PC-3 (cell line): Measurements from ENCODE around the gene SIK1. TPM values are rescaled to one million over a fixed set of nuclear protein-coding genes. Genes with fewer than 3 reads are reported as not detected.
"Not testable (repeated sequence)": the region's sequence is repeated elsewhere in the genome, so short reads cannot be mapped to it uniquely, and the experiment has no call there.

Experiments
- ATAC-seq: fragments of 200-7000 bp; cut with Tn5 transposase; 2 replicates; pipeline ENCODE4 v1.9.1; 2020; ENCODE audit warnings: mild to moderate bottlenecking, moderate library complexity
- BruUV-seq: library from RNA; stranded (reverse); fragments of 400-500 nt; replicated peaks from 2 replicates; lab custom pipeline; 2021; lab: Mats Ljungman, UMichigan
- CTCF ChIA-PET: fragments of 300-600 bp; sonication (Branson Sonifier 250); formaldehyde crosslinking; loops from one replicate; lab custom pipeline; 2022; ENCODE audit warnings: antibody characterized with exemption; lab: Charles Lee
- POLR2A ChIA-PET: fragments of 300-600 bp; sonication (Branson Sonifier 250); formaldehyde crosslinking; loops from one replicate; lab custom pipeline; 2022; ENCODE audit warnings: antibody characterized with exemption; ENCODE audit not compliant: unreplicated experiment; lab: Charles Lee
- DNase-seq: peaks from one replicate; pipeline ENCODE4 v3.0.0-alpha.2; 2015
- H2AFZ ChIP-seq: fragments of 300-600 bp; sonication (generic); 2 replicates; pipeline ENCODE4 v1.6.0; 2016; ENCODE audit warnings: antibody characterized with exemption, low read length
- H3F3A ChIP-seq: fragments of 300-600 bp; sonication (generic); one replicate; pipeline ENCODE4 v1.6.0; 2017; ENCODE audit warnings: antibody characterized with exemption, low read length, control low read depth, mild to moderate bottlenecking; ENCODE audit not compliant: unreplicated experiment
- H3K27ac ChIP-seq: fragments of 300-600 bp; sonication (generic); 2 replicates; pipeline ENCODE4 v1.5.1; 2016; ENCODE audit warnings: mild to moderate bottlenecking, low read length
- H3K27me3 ChIP-seq: fragments of 300-600 bp; sonication (generic); 2 replicates; pipeline ENCODE4 v1.6.1; 2016; ENCODE audit warnings: low read length, mixed read lengths
- H3K36me3 ChIP-seq: fragments of 300-600 bp; sonication (generic); 2 replicates; pipeline ENCODE4 v1.6.1; 2016; ENCODE audit warnings: low read depth, mixed run types, low read length, mixed read lengths
- H3K4me1 ChIP-seq: fragments of 300-600 bp; sonication (generic); 2 replicates; pipeline ENCODE4 v1.5.1; 2016; ENCODE audit warnings: low read length; ENCODE audit not compliant: insufficient read depth
- H3K4me2 ChIP-seq: fragments of 300-600 bp; sonication (generic); 2 replicates; pipeline ENCODE4 v1.6.0; 2016; ENCODE audit warnings: low read length
- H3K4me3 ChIP-seq: fragments of 300-600 bp; sonication (generic); 2 replicates; pipeline ENCODE4 v1.5.1; 2016; ENCODE audit warnings: mild to moderate bottlenecking, low read length, mixed read lengths
- H3K79me2 ChIP-seq: fragments of 300-600 bp; sonication (generic); 2 replicates; pipeline ENCODE4 v1.6.1; 2017; ENCODE audit warnings: low read length, mixed read lengths
- H3K9ac ChIP-seq: fragments of 300-600 bp; sonication (generic); 2 replicates; pipeline ENCODE4 v1.6.0; 2016; ENCODE audit warnings: mild to moderate bottlenecking, low read length
- H3K9me2 ChIP-seq: fragments of 300-600 bp; sonication (generic); replicated peaks from 2 replicates; pipeline ENCODE4 v1.6.1; 2016; ENCODE audit warnings: mixed run types, low read length, mixed read lengths
- H3K9me3 ChIP-seq: fragments of 300-600 bp; sonication (generic); 2 replicates; pipeline ENCODE4 v1.6.1; 2016; ENCODE audit warnings: low read length, mixed read lengths
- H4K20me1 ChIP-seq: fragments of 300-600 bp; sonication (generic); 2 replicates; pipeline ENCODE4 v1.6.1; 2016; ENCODE audit warnings: low read length, mixed read lengths
- intact Hi-C: fragments of 100-400 bp; cut with micrococcal nuclease; formaldehyde crosslinking; loops from 2 replicates; pipeline ENCODE4 v1.9.0; 2023
- total RNA-seq: library from RNA; depleted of rRNA; stranded (reverse); fragments of >200 nt; gene quantifications from 2 replicates; pipeline ENCODE4 v1.2.3, GENCODE V29; 2014

SIK1 gene
- total RNA-seq, 1 experiment from 2014 or later, result 107 TPM

GRCh38 chr21:43428964-43429363 is 2.0 kb upstream of the SIK1 start:
- POLR2A ChIA-PET, intact Hi-C loops: not testable (repeated sequence)

DNA sequence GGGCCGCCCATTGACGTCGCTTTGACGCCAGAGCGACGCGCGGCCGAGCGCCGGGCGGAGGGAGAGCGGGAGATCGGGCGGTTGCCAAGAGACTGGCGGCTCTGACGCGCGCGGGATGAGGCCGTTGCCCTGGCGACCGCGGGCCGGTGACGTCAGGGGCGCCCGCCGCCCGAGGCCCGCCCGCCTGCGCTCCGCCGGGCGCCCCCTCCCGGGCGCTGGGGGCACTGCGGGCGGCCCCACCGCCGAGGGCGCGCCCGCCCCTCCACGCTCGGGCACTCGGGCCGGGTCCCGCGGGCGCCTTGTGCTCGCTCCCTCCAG is 270 bp upstream of the SIK1 start:
- H3K9me2 ChIP-seq, H3K4me3 ChIP-seq, H3K36me3 ChIP-seq, H2AFZ ChIP-seq, H3K27me3 ChIP-seq, BruUV-seq, H3K9me3 ChIP-seq, H3F3A ChIP-seq, intact Hi-C loops, H3K4me1 ChIP-seq, H3K27ac ChIP-seq, H3K4me2 ChIP-seq, POLR2A ChIA-PET, H4K20me1 ChIP-seq, CTCF ChIA-PET, H3K9ac ChIP-seq, H3K79me2 ChIP-seq, DNase-seq: not testable (repeated sequence)
- ATAC-seq, result peak; percentile 82

More at GRCh38 chr21:43428964-43429363, 2.0 kb upstream of the SIK1 start:
- H3K9me2 ChIP-seq, BruUV-seq, H3K27ac ChIP-seq, H3K27me3 ChIP-seq, H3K9ac ChIP-seq, ATAC-seq, H3K4me2 ChIP-seq, H3K36me3 ChIP-seq, H3F3A ChIP-seq, H3K4me1 ChIP-seq, H4K20me1 ChIP-seq, CTCF ChIA-PET, H2AFZ ChIP-seq, H3K9me3 ChIP-seq, H3K4me3 ChIP-seq, DNase-seq, H3K79me2 ChIP-seq: not testable (repeated sequence)

- BruUV-seq, H4K20me1 ChIP-seq, POLR2A ChIA-PET, H3F3A ChIP-seq, H3K9me2 ChIP-seq, ATAC-seq, H3K4me2 ChIP-seq, H3K27me3 ChIP-seq, H2AFZ ChIP-seq, H3K9ac ChIP-seq, H3K27ac ChIP-seq, H3K4me1 ChIP-seq, H3K9me3 ChIP-seq, DNase-seq, H3K36me3 ChIP-seq, H3K4me3 ChIP-seq, intact Hi-C loops, CTCF ChIA-PET, H3K79me2 ChIP-seq: not testable (repeated sequence)
Measured at GRCh38 chr21:43426004-43426403, 927 bp downstream of the SIK1 start.

- intact Hi-C loops, H3K9ac ChIP-seq, H4K20me1 ChIP-seq, H3K79me2 ChIP-seq, H3K4me3 ChIP-seq, H3K4me1 ChIP-seq, H3K9me2 ChIP-seq, H3K27me3 ChIP-seq, H3K36me3 ChIP-seq, BruUV-seq, H3K9me3 ChIP-seq, CTCF ChIA-PET, H3K27ac ChIP-seq, H2AFZ ChIP-seq, H3F3A ChIP-seq, POLR2A ChIA-PET, ATAC-seq, H3K4me2 ChIP-seq, DNase-seq: not testable (repeated sequence)
Measured at GRCh38 chr21:43419475-43419874, 7.5 kb downstream of the SIK1 start.

GRCh38 chr21:43414576-43414975 is 12.4 kb downstream of the SIK1 start:
- H4K20me1 ChIP-seq, BruUV-seq, H3K4me3 ChIP-seq, H3K4me1 ChIP-seq, H3K27ac ChIP-seq, POLR2A ChIA-PET, H3F3A ChIP-seq, H3K9me3 ChIP-seq, H3K79me2 ChIP-seq, DNase-seq, intact Hi-C loops, ATAC-seq, H2AFZ ChIP-seq, H3K9ac ChIP-seq, H3K36me3 ChIP-seq, H3K4me2 ChIP-seq, H3K27me3 ChIP-seq, H3K9me2 ChIP-seq, CTCF ChIA-PET: not testable (repeated sequence)

DNA sequence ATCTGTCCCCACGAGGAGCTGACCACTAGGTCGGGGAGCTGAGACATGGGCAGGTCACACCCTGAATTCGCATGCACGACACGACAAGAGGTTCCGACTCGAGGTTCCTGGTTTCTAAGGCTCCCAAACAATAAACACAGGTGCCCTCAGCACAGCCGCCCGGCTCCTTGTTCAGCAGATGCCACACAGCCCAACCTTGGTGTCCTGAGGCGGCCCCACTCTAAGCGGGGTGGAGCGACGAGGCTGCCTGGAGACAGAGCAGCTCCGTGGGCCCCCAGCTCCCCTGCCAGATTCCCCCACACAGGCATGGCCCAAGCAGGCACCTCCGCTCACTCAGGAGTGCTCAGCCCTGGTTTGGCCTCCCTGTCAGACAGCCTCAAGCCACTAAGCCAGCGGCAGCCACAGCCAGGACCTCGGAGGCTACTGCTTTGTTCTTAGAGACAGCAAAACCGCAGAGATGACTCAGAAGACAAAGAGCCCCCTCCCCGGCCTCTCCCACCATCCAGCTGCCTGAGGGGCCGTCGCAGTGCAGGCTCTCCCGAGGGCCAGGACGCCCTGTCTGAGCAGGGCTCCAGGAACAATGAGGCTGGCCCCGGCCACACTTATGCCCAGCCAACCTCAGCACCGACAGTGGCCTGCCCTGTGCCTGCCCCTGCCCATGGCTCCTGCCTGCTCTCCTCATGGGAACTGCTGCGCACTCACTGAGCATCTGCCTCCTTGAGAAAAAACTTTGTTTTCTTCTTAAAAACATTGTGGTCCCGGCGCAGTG is 14.7 kb downstream of the SIK1 start:
- peak; percentile 86 for ATAC-seq
- intact Hi-C loops, BruUV-seq: not testable (repeated sequence)

More for the DNA sequence above, 14.7 kb downstream of the SIK1 start:
- H3K36me3 ChIP-seq, H3K27me3 ChIP-seq, H3K9me3 ChIP-seq, H3K27ac ChIP-seq, H3K79me2 ChIP-seq, DNase-seq, H4K20me1 ChIP-seq, H3F3A ChIP-seq, H3K9ac ChIP-seq, H3K4me1 ChIP-seq, H3K4me3 ChIP-seq, H3K9me2 ChIP-seq, H3K4me2 ChIP-seq, POLR2A ChIA-PET, CTCF ChIA-PET, H2AFZ ChIP-seq: not testable (repeated sequence)
